IgD-negative memory B cell (primary cell): ENCODE measurements around the gene NISCH. TPM values are rescaled to one million over a fixed set of nuclear protein-coding genes. Genes with fewer than 3 reads are reported as not detected.
A peak's percentile ranks its signal among the peaks of the same experiment; 100 is the strongest.

Experiments
- H3K27ac Mint-ChIP-seq, 3 donors: one replicate each; pipeline ENCODE4 v1.8.0; 2020 to 2022; ENCODE audit warnings: mild to moderate bottlenecking in 3 of 3, mixed read lengths in 3 of 3, moderate library complexity in 1 of 3
- H3K27me3 Mint-ChIP-seq: one replicate; pipeline ENCODE4 v1.8.0; 2021; ENCODE audit warnings: mixed read lengths
- H3K36me3 Mint-ChIP-seq: one replicate; pipeline ENCODE4 v1.8.0; 2020; ENCODE audit warnings: mild to moderate bottlenecking, mixed read lengths
- H3K4me1 Mint-ChIP-seq, 3 donors: one replicate each; pipeline ENCODE4 v1.8.0; 2020 to 2022; ENCODE audit warnings: mixed read lengths in 3 of 3, mild to moderate bottlenecking in 1 of 3
- H3K4me3 Mint-ChIP-seq, 4 donors: one replicate each; pipeline ENCODE4 v1.8.0; 2020 to 2022; ENCODE audit warnings: mild to moderate bottlenecking in 4 of 4, mixed read lengths in 4 of 4, moderate library complexity in 3 of 4
- H3K9me3 Mint-ChIP-seq, 3 donors: one replicate each; pipeline ENCODE4 v1.8.0; 2020 to 2021; ENCODE audit warnings: mixed read lengths in 3 of 3, mild to moderate bottlenecking in 1 of 3
- polyA plus RNA-seq: library from polyadenylated mRNA; unstranded; fragments of 300-500 nt; fragmentation: Illumina TruSeq; gene quantifications from one replicate; pipeline ENCODE4 v1.2.3, GENCODE V29; 2021

The NISCH gene
- polyA plus RNA-seq, 1 donor from 2014 or later, result 25.2 TPM

DNA sequence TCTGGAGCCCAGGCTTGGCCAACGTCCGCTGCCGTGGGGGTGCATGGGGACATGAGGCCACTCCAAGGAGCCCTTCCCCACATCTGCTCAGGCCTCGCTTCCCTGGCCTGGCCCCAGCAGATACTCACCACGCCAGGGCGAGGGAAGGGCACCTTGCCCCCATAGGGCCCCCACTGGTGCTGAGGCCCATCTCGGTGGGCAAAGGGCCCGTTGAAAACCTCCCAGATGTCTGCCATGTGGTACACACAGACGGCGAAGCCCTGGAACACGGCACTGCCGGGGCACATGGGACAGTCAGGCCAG is 15.2 kb upstream of the NISCH start:
- no peaks in the 10 kb centered on the region for H3K36me3 Mint-ChIP-seq
- H3K4me3 Mint-ChIP-seq, result no peak overlapping the region
- H3K27me3 Mint-ChIP-seq, result no peaks in the 10 kb centered on the region
- H3K9me3 Mint-ChIP-seq, result no peaks in the 10 kb centered on the region
- H3K4me1 Mint-ChIP-seq, result peaks cover 2 to 4% (median 3%) of the 10 kb centered on the region in 3 donors
- no peak overlapping the region for H3K27ac Mint-ChIP-seq

DNA sequence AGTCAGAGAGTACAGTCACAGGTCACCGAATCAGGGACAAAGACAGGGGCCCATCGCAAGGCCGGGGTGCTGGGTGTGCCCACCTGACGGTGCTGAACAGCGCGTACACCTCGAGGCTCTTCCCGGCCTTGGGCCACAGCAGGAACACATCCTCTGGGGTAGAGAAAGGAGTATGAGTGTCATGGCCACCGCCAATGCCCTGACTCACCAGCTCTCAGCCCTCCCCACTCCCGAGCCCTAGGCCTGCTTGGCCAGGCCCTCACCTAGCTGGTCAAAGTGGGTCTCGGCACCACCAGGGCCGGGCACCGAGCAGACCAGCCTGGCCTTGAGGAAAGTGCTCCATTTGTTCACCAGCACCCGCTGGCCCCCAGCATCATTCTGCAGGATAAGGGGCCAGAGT is 14.7 kb upstream of the NISCH start:
- Mint-ChIP-seq H3K4me1 (peaks cover 2 to 4% (median 4%) of the 10 kb centered on the region in 3 donors), H3K27me3 (no peaks in the 10 kb centered on the region), H3K4me3 (no peak overlapping the region), H3K36me3 (no peaks in the 10 kb centered on the region), H3K27ac (no peak overlapping the region), H3K9me3 (no peaks in the 10 kb centered on the region)

DNA sequence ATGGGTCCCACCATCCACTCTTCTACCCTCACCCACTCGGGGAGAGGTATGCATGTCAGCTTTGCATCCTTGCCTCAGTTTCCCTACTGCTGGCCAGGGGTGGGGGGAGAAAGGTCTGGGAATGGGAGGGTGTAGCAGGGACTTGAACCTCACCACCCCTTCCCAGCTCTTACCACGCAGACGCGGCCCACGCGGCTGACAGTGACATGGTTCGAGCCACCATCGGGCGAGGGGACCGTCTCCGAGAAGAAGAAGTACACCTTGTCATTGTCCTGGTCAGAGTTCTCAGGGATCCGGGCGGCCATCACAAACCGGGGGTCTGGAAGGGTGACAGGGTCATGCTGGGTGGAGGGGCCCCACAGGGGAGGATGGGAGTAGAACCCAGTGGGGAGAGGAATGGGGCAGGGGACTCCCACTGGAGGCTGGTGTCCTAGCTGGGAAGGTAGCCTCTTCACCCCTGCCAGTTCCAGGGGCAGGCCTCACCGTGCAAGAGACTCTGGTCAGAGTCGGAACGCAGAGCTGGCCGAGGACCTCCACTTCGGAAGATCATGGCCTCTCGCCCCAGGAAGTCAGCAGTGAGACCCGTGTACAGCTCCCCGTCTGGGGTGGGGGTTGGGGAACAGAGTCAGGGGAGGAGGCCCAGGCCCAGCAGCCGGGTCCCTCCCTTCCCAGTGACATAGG is 14.2 kb upstream of the NISCH start:
- Mint-ChIP-seq H3K27ac (no peak overlapping the region), H3K4me3 (no peak overlapping the region), H3K4me1 (peaks cover 2 to 4% (median 4%) of the 10 kb centered on the region in 3 donors)

DNA sequence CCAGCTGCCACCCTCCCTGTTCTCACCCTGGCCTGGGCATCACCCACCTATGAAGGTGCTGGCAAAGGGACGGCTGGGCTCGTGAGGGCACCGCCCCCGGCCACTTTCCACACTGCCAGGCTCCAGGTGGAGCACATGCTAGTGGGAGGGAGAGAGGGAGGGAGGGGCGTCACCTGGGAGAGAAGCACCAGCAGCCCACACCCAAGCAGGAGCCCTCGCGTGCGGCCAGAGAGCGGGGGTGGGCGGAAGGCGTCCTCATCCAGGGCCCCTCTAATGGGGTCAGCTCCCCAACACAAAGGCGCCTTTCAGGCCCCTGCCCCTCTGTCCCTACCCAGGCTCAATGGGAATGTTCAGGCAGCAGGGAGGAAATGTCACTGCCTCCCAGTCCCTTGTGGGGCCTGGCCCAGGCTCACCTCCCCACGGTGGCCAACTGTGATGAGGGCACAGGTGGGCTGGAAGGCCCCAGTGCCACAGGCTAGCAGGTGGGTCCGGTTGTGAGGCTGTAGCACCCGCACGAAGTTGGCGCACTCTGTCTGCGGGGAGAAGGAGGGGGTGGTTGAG is 13.6 kb upstream of the NISCH start:
- Mint-ChIP-seq H3K9me3 (no peaks in the 10 kb centered on the region), H3K27me3 (no peaks in the 10 kb centered on the region), H3K4me1 (peaks cover 2 to 5% (median 4%) of the 10 kb centered on the region in 3 donors), H3K36me3 (no peaks in the 10 kb centered on the region), H3K27ac (no peak overlapping the region), H3K4me3 (no peak overlapping the region)

More for the DNA sequence above, 14.2 kb upstream of the NISCH start:
- no peaks in the 10 kb centered on the region for H3K36me3 Mint-ChIP-seq
- H3K27me3 Mint-ChIP-seq, result no peaks in the 10 kb centered on the region
- H3K9me3 Mint-ChIP-seq, result no peaks in the 10 kb centered on the region

DNA sequence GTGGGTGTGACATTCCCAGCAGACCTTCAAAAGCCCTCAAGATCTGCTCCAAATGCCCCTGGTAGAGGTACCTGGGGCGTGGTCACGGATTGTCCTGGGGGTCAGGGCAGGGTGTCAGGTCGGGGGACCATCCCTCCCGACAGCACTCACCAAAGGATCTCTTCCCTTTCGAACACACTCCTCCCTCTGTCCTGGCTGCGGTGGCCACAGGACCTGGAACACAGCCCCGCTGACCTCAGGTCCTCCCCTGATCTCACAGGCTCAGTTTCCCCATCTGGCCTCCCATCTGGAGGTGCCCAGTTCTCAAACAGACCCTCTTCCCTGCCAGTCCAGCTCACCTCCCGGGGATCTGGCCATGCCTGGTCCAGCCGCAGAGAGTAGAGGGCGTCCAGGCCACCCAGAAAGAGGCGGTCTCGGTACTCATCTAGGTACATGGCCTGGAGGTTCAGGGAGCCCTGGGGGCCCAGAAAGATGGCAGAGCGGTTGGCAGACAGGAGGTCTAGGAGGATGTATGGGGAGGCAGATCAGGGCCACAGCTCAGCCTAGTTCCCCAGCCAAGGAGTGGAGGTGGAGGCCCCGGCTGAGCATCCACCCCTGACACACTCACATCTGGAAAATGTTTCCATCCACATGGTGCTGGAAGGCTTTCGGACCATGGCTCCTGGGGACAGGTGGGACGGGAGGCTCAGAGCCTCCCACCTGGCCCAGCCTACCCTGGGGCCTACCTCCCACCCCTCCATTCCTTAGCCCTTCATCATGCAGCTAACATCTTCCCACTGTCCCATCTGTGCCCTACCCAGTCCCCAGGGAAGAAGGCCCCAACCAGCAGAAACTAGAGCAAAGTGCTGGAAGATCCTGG is 12.8 kb upstream of the NISCH start:
- peaks cover 6 to 9% (median 7%) of the 10 kb centered on the region in 3 donors for H3K4me1 Mint-ChIP-seq
- no peak overlapping the region for H3K27ac Mint-ChIP-seq
- H3K36me3 Mint-ChIP-seq, result no peaks in the 10 kb centered on the region
- no peaks in the 10 kb centered on the region for H3K27me3 Mint-ChIP-seq
- H3K4me3 Mint-ChIP-seq, result no peak overlapping the region
- no peaks in the 10 kb centered on the region for H3K9me3 Mint-ChIP-seq

DNA sequence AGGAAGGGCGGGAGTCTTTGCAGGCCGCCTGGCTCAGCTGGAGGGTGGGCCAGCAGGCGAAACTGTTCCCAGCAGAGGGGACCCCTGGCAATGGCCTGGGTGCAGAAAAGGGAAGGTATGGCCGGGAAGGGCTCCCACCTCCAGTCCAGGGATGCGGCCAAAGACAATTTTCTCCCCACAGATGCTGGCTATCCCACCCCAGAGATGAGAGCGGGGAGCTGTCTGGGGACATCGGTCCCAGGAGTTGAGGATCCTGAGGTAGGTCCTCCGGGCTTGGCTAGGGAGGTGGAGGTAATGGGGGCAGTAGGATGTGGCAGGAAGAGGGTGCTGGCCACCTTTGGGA is 12.2 kb upstream of the NISCH start:
- no peaks in the 10 kb centered on the region for H3K9me3 Mint-ChIP-seq
- H3K4me1 Mint-ChIP-seq, result peaks cover 6 to 9% (median 7%) of the 10 kb centered on the region in 3 donors
- H3K27me3 Mint-ChIP-seq, result no peaks in the 10 kb centered on the region
- no peak overlapping the region for H3K27ac Mint-ChIP-seq
- H3K36me3 Mint-ChIP-seq, result no peaks in the 10 kb centered on the region
- no peak overlapping the region for H3K4me3 Mint-ChIP-seq

DNA sequence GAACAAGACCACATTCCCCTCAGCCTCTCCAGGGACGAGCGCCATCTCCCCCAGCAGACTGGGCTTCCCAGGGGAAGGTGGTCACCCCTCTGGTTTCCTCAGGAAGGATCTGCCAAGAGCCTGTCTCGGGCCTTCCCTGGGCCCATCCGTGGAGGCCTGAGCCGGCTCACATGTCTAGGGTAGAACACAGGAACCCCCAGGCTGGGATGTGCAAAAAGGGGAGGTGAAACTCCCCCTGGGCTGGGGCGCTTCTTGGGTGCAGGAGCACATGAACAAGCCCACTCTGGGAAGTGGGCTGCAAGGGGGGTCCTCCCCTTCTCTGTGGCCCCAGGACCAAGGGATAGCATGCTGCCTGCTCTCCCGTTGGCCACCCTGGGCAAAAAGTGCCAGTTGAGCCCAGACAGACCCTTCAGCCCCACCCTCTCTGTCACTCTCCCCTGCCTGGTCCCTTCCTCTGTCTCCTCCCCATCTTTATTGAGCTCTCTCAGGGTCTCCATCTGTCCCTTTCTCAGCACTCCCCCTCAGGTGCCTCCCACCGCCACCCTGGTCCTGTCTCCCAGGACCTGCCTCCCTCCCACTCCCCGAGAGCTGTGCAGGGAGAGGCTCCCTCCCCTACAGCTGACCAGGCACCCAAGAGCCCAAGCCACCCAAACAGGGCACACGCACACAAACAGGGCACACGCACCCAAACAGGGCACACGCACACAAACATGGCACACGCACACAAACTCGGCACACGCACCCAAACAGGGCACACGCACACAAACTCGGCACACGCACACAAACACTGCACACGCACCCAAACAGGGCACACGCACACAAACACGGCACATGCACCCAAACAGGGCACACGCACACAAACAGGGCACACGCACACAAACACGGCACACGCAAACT is 11.4 kb upstream of the NISCH start:
- Mint-ChIP-seq H3K27ac (no peak overlapping the region), H3K4me1 (peaks cover 6 to 9% (median 7%) of the 10 kb centered on the region in 3 donors), H3K4me3 (peak overlapping the region in 1 of 4 donors; percentile 71), H3K9me3 (no peaks in the 10 kb centered on the region), H3K27me3 (no peaks in the 10 kb centered on the region), H3K36me3 (no peaks in the 10 kb centered on the region)

DNA sequence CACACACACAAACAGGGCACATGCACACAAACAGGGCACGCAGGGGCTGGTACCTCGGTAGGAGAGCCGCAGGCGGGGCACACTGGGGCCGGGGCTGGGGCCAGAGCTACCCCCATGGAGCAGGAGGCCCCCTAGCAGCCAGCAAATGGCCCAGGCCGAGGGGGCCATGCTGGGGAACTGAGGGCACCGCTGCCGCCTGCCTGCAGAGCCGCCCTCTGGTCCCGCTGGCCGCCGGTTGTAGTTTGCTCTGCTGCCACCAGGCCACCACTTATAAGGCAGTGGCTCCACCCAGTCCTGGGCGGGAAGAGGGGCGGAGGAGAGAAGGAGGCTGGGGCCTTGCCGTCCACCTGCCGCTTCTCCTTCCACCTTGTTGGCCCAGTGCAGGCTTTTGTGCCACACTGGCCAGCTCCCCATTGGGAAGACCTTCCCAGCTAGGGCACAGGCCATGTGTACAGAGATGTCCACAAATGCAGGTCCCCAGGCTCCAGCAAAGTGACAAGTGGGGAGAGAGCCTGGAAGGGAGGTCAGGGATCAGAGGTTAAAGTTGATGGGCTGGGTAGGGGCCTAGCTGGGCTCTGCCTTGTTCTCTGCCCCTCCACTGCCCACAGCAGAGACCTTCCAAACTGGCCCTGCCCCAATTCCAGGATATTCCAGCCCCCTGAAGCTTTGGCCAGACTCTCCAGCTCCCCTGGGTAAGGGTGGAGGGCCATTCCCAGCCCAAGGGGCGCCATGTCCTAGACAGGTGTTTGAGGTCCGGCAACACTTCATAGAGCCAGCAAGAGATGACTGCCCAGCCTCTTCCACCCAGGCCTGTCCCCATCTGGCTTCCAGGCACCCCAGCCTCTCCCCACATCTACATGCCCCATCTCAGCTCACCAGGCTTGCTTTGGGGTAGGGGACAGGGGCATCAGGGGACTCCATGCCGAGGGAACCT is 10.3 kb upstream of the NISCH start, which contains the start of gene SEMA3G:
SEMA3G (minus strand) TSS at position 244 of the 934 bp plus-strand sequence; CDS start at position 168, 76 bp downstream.
- Mint-ChIP-seq H3K4me3 (peak within 1 kb of the TSS in 1 of 4 donors; percentile 71), H3K9me3 (no peaks in the 10 kb centered on the region), H3K36me3 (no peaks in the 10 kb centered on the region), H3K27ac (no peak within 1 kb of the TSS), H3K27me3 (no peaks in the 10 kb centered on the region), H3K4me1 (peaks cover 6 to 9% (median 7%) of the 10 kb centered on the region in 3 donors)

DNA sequence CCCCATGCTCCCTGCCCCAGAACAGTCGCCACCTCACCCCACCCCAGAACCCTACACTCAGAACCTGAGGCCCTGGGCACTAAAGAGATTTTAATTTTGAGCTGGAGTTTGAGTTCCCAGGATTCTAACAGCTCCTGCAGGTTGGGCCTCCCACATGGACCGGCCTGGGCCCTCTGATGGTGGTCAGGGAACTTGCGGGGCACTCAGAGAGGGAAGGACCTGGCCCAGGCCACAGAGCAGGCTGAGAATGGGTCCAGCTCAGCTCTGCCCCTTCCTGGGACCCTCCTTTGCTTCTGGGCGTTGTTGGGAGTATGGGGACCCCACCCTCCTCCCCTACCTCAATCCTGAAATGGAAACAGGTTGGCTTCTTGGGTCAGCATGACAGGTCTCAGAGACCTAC is 9.4 kb upstream of the NISCH start:
- Mint-ChIP-seq H3K27me3 (no peaks in the 10 kb centered on the region), H3K4me3 (no peak overlapping the region), H3K4me1 (peaks cover 6 to 9% (median 7%) of the 10 kb centered on the region in 3 donors), H3K9me3 (no peaks in the 10 kb centered on the region), H3K36me3 (no peaks in the 10 kb centered on the region), H3K27ac (no peak overlapping the region)

DNA sequence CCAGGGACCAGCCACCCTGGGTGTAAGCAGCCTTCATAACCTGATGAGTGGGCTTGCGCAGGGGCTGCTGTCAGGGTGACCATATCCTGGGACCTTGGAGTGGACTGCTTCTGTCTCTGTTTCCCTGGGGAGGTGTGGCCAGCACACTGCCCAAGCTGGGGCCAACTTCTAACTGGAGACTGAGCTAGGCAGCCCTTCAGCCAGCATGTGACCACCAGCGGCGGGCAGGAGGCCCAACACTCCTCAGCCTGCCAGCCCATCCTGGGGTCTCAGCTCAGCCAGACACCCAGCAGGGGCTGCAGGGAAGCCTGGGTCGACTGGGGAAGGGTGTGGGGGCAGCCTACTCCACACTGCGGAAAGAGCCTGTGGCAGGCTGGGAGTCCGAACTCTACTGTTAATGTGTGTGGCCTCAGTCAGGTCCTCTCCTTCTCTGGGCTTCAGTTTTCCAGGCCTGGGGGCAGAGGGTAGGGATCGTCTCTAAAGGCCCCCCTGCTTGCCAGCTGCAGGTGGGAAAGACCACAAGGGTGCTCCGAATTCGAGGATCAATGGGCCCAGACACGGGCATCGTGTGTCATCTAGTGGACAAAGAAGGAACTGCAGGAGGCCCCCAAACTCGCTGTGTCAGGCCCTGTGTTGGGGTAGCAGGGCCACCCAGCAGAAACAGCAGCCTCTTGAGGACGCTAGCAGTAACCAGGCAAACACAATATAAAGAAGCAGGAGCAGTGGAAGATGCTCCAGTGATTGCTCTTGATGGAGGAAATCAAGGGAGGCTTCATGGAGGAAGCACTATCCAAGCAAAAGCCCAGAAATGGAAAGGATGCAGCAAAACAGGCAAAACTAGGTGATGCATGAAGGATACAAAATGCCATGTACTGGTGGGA is 8.5 kb upstream of the NISCH start:
- peaks cover 6 to 9% (median 7%) of the 10 kb centered on the region in 3 donors for H3K4me1 Mint-ChIP-seq
- no peaks in the 10 kb centered on the region for H3K9me3 Mint-ChIP-seq
- H3K36me3 Mint-ChIP-seq, result no peaks in the 10 kb centered on the region
- peak overlapping the region in 1 of 4 donors; percentile 52 for H3K4me3 Mint-ChIP-seq
- H3K27ac Mint-ChIP-seq, result peak overlapping the region in 2 of 3 donors; percentile 1 to 47
- H3K27me3 Mint-ChIP-seq, result peaks cover 2% of the 10 kb centered on the region

DNA sequence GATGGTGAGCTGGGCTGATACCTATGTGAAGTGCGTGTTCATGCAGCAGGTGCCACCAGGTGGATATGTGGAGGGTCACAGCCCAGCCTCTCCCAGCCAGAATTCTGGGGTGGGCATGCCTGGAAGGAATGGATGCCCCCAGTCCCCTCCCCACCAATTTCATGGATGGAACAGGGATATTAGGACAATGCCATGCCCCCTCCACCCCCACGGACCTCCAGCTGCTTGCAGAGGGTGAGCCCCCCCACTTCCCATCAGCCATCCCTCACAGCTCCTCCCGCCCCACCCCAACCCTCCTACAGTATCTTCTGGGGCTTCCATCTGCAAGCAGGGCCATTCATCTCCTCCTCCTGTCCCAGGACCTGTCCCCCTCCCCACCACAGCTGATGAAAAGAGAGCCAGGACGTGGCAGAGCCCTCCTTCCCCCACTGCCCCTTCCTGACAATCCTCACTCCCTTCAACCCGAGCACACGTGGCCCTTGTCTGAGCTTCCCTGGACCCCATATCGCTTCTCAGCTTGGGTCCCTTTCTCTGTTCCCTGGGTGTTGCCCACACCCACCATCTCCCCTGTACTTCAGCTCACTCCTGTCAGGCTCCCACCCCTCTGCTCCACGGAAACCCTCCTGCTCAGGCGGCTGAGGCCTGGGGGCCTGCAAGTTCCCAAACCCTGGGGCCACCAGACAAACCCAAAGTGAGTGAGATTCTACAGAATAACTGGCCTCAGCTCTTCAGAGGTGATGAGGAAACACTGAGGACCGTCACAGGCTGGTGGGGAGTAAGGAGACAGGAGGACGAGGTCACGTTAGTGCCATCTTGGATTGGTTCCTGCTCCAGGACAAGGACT is 7.7 kb upstream of the NISCH start:
- Mint-ChIP-seq H3K27me3 (peaks cover 2% of the 10 kb centered on the region), H3K4me3 (peak overlapping the region in 1 of 4 donors; percentile 52), H3K27ac (peak overlapping the region in 2 of 3 donors; percentile 1 to 47), H3K9me3 (no peaks in the 10 kb centered on the region), H3K36me3 (no peaks in the 10 kb centered on the region), H3K4me1 (peaks cover 6 to 9% (median 7%) of the 10 kb centered on the region in 3 donors)

DNA sequence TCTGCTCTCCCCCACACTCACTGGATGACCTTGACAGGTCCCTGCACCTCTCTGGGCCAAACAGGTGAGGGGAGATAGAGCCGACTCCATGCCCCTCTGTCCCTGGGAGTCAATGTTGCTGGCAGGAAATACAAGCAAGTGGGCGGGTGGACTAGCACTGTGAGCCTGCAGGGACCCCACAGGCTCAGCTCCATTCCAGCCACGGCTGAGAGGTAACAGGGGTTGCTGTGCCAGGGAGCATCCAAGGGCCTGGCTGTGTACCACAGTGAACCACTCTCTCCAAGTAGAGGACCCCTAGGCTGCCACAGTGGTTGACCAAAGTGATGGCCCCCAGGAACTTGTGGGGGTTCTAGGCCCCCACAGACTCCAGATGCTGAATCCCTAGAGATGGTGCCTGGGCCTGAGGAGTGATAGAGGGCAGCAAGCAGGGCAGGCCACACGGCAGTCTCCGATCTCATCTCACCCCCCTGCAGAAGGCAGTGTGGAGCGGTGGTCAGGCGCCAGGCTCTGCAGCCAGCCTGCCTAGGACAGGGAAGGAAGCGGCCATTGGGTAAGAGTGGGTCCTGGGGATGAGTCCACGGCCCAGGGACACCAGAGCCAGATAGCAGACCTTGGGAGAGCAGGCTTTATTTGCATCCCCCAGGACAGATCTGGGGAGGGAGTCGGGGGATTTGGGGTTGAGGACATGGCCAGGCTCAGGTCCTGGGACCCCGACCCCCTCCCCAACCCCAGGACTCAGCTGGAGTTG is 4.7 kb upstream of the NISCH start:
- H3K36me3 Mint-ChIP-seq, result no peaks in the 10 kb centered on the region
- H3K4me1 Mint-ChIP-seq, result peaks cover 9 to 14% (median 11%) of the 10 kb centered on the region in 3 donors
- H3K4me3 Mint-ChIP-seq, result peak overlapping the region in 1 of 4 donors; percentile 75
- peak overlapping the region in 1 of 3 donors; percentile 67 for H3K27ac Mint-ChIP-seq
- H3K27me3 Mint-ChIP-seq, result peaks cover 2% of the 10 kb centered on the region
- no peaks in the 10 kb centered on the region for H3K9me3 Mint-ChIP-seq
